GM12891 (cell line): Measurements from ENCODE around the gene STX17. TPM values are rescaled to one million over a fixed set of nuclear protein-coding genes. Genes with fewer than 3 reads are reported as not detected.
"Not testable (repeated sequence)": the region's sequence is repeated elsewhere in the genome, so short reads cannot be mapped to it uniquely, and the experiment has no call there.

Experiments
- DNase-seq: peaks from one replicate; pipeline ENCODE4 v3.0.0; 2011; ENCODE audit warnings: low spot score; ENCODE audit not compliant: insufficient read length
- FAIRE-seq: peaks from 2 replicates; lab custom pipeline; 2011; peaks lifted over from hg19 to GRCh38; lab: Jason Lieb, UNC
- PAX5 ChIP-seq: IDR thresholded peaks from 2 replicates; pipeline ENCODE4 v1.6.1; 2011; ENCODE audit warnings: low read length, moderate library complexity, mild to moderate bottlenecking; ENCODE audit not compliant: insufficient read depth, severe bottlenecking
- POLR2A ChIP-seq: IDR thresholded peaks from 2 replicates; pipeline ENCODE4 v1.6.1; 2011; ENCODE audit warnings: low read depth, low read length, control low read depth
- POLR2AphosphoS5 ChIP-seq: IDR thresholded peaks from 2 replicates; pipeline ENCODE4 v1.6.1; 2011; ENCODE audit warnings: low read depth, low read length, control low read depth
- POU2F2 ChIP-seq: IDR thresholded peaks from 2 replicates; pipeline ENCODE4 v1.6.1; 2011; ENCODE audit warnings: low read depth, mild to moderate bottlenecking, control low read depth, low read length, moderate library complexity
- SPI1 ChIP-seq: IDR thresholded peaks from 2 replicates; pipeline ENCODE4 v1.6.1; 2011; ENCODE audit warnings: low read depth, low read length, control low read depth
- TAF1 ChIP-seq: IDR thresholded peaks from 2 replicates; pipeline ENCODE4 v1.6.1; 2011; ENCODE audit warnings: low read depth, low read length, control low read depth
- polyA plus RNA-seq: library from polyadenylated mRNA; unstranded; fragments of >200 nt; gene quantifications from one replicate; pipeline ENCODE4 v1.2.1, GENCODE V29; 2012; ENCODE audit warnings: low read depth, missing spikeins, inconsistent platforms; ENCODE audit not compliant: missing spikeins

The STX17 gene
- 10.5 TPM for polyA plus RNA-seq

DNA sequence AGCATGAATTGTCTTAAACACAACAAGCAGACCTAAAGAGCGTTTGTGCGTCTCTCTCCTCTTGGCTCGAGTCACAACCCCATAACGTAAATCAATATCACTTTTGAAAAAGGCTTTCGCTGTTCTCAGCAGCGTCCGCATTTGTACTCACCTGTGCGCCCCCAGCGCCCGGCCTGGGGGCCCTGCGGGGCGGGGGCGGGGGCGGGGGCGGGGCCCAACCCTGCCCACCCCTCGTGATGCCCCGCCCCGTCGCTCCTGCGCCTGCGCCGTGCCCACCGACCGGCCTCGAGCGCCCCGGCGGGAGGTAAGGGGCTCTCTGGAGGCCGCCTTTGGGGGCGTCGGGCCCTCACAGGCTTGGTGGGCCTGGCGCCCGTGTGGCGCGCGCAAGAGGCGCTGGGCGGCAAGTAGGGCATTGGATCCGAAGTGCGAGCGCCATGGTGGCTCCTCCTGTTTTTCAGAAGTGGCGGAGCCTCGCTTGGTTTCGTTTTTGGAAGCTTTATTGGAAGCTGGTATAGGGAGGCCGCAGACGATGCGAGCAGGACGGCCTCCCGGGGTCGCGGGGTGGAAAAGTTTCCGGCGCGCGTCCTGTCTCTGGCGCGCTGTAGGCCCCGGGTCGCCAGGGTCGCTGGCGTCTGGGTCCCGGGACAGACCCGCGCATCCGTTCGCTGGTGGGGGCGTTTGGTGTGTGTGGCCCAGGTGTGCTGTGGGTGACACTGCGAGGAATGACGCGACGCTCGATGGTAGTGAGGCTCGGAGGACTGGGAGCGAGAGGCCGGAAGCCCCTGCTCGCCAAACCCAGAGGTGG, at the start of gene STX17:
Gene STX17 (plus strand): TSS at position 252 of the 805 bp plus-strand sequence. CDS start 8,586 bp downstream, outside the sequence.
- TF ChIP-seq TAF1, result peak; percentile 58; the same call in 1 of the 2 replicates
- peak; percentile 62; the same call in 1 of the 2 replicates for TF ChIP-seq POLR2AphosphoS5
- TF ChIP-seq PAX5, result no peak
- peak; percentile 45; the same call in 1 of the 2 replicates for TF ChIP-seq POU2F2
- TF ChIP-seq SPI1, result no peak
- peak; percentile 25 for TF ChIP-seq POLR2A
- peak; percentile 86 for FAIRE-seq

DNA sequence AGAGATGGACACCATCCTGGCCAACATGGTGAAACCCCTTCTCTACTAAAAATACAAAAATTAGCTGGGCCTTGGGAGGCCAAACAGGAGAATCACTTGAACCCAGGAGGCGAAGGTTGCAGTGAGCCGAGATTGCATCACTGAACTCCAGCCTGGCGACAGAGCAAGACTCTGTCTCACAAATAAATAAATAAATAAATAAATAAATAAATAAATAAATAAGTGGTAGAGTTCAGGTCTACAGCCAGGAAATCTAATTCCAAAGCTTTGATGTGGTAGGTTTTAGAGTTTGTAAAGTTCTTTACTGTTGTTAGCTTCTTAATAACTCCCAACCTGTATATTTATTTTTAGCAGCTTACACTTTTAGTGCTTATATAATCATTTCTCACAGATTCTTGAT, 48.9 kb upstream of the STX17 start:
- FAIRE-seq, DNase-seq: not testable (repeated sequence)

More for the DNA sequence above, at the start of gene STX17:
- peak; percentile 78 for DNase-seq

DNA sequence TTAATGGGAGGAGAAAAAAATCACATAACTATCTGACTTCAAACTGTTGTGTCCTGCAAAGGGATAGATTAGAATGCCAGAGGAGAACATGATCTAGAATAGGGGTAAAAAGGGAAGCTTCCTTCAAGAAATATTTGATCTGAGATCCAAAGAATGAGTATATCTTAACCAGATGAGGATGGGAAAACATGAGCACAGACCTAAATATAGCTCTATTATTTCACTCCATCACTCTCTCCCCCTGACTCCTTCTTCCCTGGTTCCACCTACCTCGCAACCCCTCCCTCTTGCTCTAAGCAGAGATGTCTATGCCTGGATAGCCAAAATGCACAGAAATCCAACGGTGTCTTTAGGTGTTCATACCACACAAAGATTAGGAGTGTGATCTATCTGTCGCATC, 48.4 kb upstream of the STX17 start:
- DNase-seq (no peak), FAIRE-seq (no peak)

GRCh38 chr9:99859243-99859980, 47.0 kb upstream of the STX17 start:
- no peak for DNase-seq
- FAIRE-seq, result no peak
- no peak for TF ChIP-seq POLR2AphosphoS5
- TF ChIP-seq POU2F2, result no peak
- TF ChIP-seq SPI1, result no peak

More for the DNA sequence above, 48.4 kb upstream of the STX17 start:
- TF ChIP-seq TAF1 (no peak), POLR2A (no peak), POU2F2 (no peak), POLR2AphosphoS5 (no peak), SPI1 (no peak), PAX5 (no peak)

- FAIRE-seq (no peak), DNase-seq (no peak)
- TF ChIP-seq PAX5 (no peak), POU2F2 (no peak)
Observed at GRCh38 chr9:99860266-99860665, 46.2 kb upstream of the STX17 start.

GRCh38 chr9:99863955-99864354, 42.5 kb upstream of the STX17 start:
- FAIRE-seq (no peak), DNase-seq (no peak)
- TF ChIP-seq PAX5, result no peak
- TF ChIP-seq POLR2AphosphoS5, result no peak
- no peak for TF ChIP-seq SPI1

DNA sequence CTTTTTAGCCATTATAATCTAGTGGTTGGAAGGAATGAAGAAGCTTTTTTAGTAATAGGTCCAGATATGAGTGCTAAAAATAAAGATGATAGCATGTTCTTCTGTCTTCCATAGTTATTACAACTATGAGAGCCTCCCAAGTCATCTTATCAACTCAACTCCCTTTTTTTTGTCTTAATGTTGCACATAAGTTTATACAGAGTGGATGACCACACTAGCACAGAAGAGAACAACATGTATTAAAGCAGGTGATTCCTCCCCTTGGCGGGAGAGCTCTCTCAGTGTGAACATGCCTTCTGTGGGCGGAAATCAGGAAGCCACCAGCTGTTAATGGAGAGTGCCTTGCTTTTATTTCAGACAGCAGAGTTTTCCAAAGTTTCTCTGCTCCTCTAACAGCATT, 40.1 kb upstream of the STX17 start:
- no peak for FAIRE-seq
- DNase-seq, result no peak
- TF ChIP-seq POU2F2, result no peak
- TF ChIP-seq TAF1, result no peak
- TF ChIP-seq POLR2A, result 0 out of 2 replicates have a peak, but pooled peaks have one; percentile 22
- TF ChIP-seq PAX5, result no peak
- 0 out of 2 replicates have a peak, but pooled peaks have one; percentile 19 for TF ChIP-seq POLR2AphosphoS5
- TF ChIP-seq SPI1, result no peak

GRCh38 chr9:99867536-99867935, 38.9 kb upstream of the STX17 start:
- FAIRE-seq (no peak), DNase-seq (no peak)

DNA sequence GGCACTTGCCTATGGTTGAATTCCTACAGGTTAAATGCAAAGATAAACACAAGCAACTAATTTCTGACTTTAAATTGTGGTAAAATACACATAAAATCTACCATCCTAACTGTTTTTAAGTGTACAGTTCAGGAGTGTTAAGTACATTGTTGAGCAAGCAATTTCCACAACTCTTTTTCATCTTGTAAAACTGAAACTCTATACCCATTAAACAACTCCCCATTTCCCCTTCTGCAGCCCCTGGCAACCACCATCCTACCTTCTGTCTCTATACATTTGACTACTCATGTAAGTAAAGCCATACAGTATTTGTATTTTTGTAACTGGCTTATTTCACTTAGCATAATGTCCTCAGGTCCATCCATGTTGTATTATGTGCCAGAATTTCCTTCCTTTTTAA, 38.5 kb upstream of the STX17 start:
- TF ChIP-seq POU2F2 (no peak), SPI1 (peak; percentile 80), POLR2A (no peak), TAF1 (no peak), POLR2AphosphoS5 (no peak), PAX5 (no peak)
- FAIRE-seq (peak; percentile 83), DNase-seq (no peak)

More at GRCh38 chr9:99867536-99867935, 38.9 kb upstream of the STX17 start:
- TF ChIP-seq POU2F2, result no peak
- no peak for TF ChIP-seq PAX5
- TF ChIP-seq TAF1, result no peak
- TF ChIP-seq POLR2A, result no peak

DNA sequence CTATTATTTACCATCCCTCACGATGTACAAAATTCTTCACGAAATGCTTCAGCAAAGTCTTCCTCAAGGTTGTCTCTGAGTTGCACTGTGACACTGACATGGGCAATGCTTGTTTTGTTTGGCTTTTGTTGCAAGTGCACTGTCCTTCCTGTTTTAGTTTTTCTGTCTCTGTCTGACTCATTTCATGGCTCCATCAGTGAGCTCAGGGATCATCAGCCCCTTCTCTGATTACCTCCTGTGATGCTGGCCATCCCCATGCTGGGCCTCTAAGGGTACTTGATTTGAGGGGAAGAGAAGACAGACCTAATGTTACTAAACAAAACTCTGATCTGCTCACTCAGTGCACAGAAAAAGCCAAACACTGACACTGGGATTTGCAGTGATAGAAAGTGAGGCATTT, 37.6 kb upstream of the STX17 start:
- peak; percentile 17 for DNase-seq
- FAIRE-seq, result peak; percentile 86
- TF ChIP-seq POU2F2 (no peak), POLR2A (no peak), TAF1 (no peak), PAX5 (no peak), SPI1 (no peak), POLR2AphosphoS5 (no peak)
